Neural cell (in vitro differentiated cells): Measurements from ENCODE around the gene TFPT.

Source experiments
- CTCF ChIP-seq: fragments of 450-650 bp; IDR thresholded peaks from 2 replicates; pipeline ENCODE4 v1.5.1; 2014; ENCODE audit warnings: antibody characterized with exemption, mild to moderate bottlenecking, moderate library complexity; ENCODE audit not compliant: poor library complexity, severe bottlenecking
- EZH2 ChIP-seq: fragments of 200-600, 300-800 bp; shearing (Covaris generic), sonication (generic); IDR thresholded peaks from 2 replicates; pipeline ENCODE4 v1.6.1; 2014; ENCODE audit warnings: antibody characterized with exemption, low read length, borderline replicate concordance, mild to moderate bottlenecking; ENCODE audit not compliant: insufficient read depth, poor library complexity, severe bottlenecking

GRCh38 chr19:54165222-54165621 lies 49.8 kb upstream of the TFPT start:
- no peak for TF ChIP-seq CTCF
- TF ChIP-seq EZH2 = no peak
